Measurements from ENCODE around the gene LOXL3. TPM values are rescaled to one million over a fixed set of nuclear protein-coding genes. Genes with fewer than 3 reads are reported as not detected.

Gene LOXL3
- total RNA-seq, 1 experiment from 2014 or later: 29.0 TPM

- Histone ChIP-seq H3K27ac (ENCODE audit: insufficient read length, low read depth, low read length) (no peak overlapping the region), H2BK120ac (ENCODE audit: low read depth, low read length, poor library complexity, severe bottlenecking) (no peak overlapping the region), H3K4ac (ENCODE audit: low read depth, low read length) (no peak overlapping the region), H3K14ac (ENCODE audit: insufficient read depth, low read length) (no peak overlapping the region), H4K20me1 (ENCODE audit: control insufficient read depth, insufficient read depth, insufficient read length) (no peaks in the 10 kb centered on the region), H3K4me1 (ENCODE audit: insufficient read depth, low read length) (peaks cover 2% of the 10 kb centered on the region; the same call in 1 of the 2 replicates), H2AK5ac (ENCODE audit: insufficient read length, low read length) (no peak overlapping the region), H3K9me3 (ENCODE audit: control insufficient read depth, low read depth, low read length) (no peaks in the 10 kb centered on the region), H2AFZ (ENCODE audit: low read length) (no peak overlapping the region), H4K8ac (replicated peaks; ENCODE audit: insufficient read length, low read depth, low read length) (no peak overlapping the region), H2BK12ac (ENCODE audit: insufficient read length, low read depth, low read length) (no peak overlapping the region), H3K79me2 (ENCODE audit: insufficient read depth, low read length) (no peaks in the 10 kb centered on the region), H3K27me3 (ENCODE audit: insufficient read depth, low read length) (peaks cover 91% of the 10 kb centered on the region), H3K23ac (ENCODE audit: insufficient read length, low read depth, low read length) (no peak overlapping the region), H3K79me1 (ENCODE audit: insufficient read depth, low read depth, low read length, poor library complexity, severe bottlenecking) (no peaks in the 10 kb centered on the region), H4K5ac (ENCODE audit: insufficient read length, low read depth, low read length) (no peak overlapping the region), H3K56ac (ENCODE audit: insufficient read length, low read depth, low read length) (no peak overlapping the region), H2BK15ac (ENCODE audit: low read depth, low read length) (no peak overlapping the region), H4K91ac (ENCODE audit: insufficient read length, low read depth, low read length) (no peak overlapping the region), H3K18ac (ENCODE audit: insufficient read length, low read depth, low read length) (no peak overlapping the region), H2BK5ac (ENCODE audit: insufficient read length, low read length) (no peak overlapping the region), H3K4me2 (ENCODE audit: insufficient read depth, insufficient read length, low read length) (peak overlapping the region; percentile 59), H2BK20ac (ENCODE audit: low read depth, low read length, poor library complexity, severe bottlenecking) (no peak overlapping the region), H3K9ac (ENCODE audit: extremely low read depth, insufficient read length, low read length) (no peak overlapping the region), H3K23me2 (ENCODE audit: insufficient read length, low read depth, low read length, poor library complexity, severe bottlenecking) (peaks cover 41% of the 10 kb centered on the region), H3T11ph (ENCODE audit: low read length) (no peak overlapping the region)
- WGBS (ENCODE audit: extremely low coverage, insufficient read length, low lambda C conversion rate): no CpG with 5 or more reads among the region's 15 CpGs
- peaks cover 100% of the 10 kb centered on the region for H3K27me3 Mint-ChIP-seq (ENCODE audit: low read depth)
- peak overlapping the region; percentile 70 to 75 for H3K4me3 Mint-ChIP-seq
- H3K27ac Mint-ChIP-seq: 0 out of 7 replicates have a peak overlapping the region, but pooled peaks of 1 of the 3 experiments have one; percentile 31
- TF ChIP-seq CTCF (conservative IDR thresholded peaks at IDR 0.05): no peak
- no peak for DNase-seq
- H3K9me3 Mint-ChIP-seq: peaks cover 2 to 5% of the 10 kb centered on the region in 2 experiments; a peak in 3 of 5 replicates
- H3K4me1 Mint-ChIP-seq: peaks cover 52 to 64% of the 10 kb centered on the region in 2 experiments
- peaks cover 8 to 15% (median 13%) of the 10 kb centered on the region in 3 experiments for H3K36me3 Mint-ChIP-seq (ENCODE audit: insufficient read depth in 1 of 3, low read depth in 3 of 3)
Observed at GRCh38 chr2:74499940-74500577, 53.7 kb downstream of the LOXL3 start.

Measured in H9 (cell line).